Suprapubic skin (tissue), 4 donors: ENCODE results near the gene DGKH.

Source experiments
- CTCF ChIP-seq, 2 donors: fragments of 200-600 bp in 1 of 2; fragments of 450-650 bp in 1 of 2; sonication (generic) in 1 of 2; IDR thresholded peaks; one replicate each; pipeline ENCODE4 v1.5.1; 2016 to 2019; ENCODE audit warnings: antibody characterized with exemption in 2 of 2, mild to moderate bottlenecking in 1 of 2, moderate library complexity in 1 of 2
- EP300 ChIP-seq: sonication (generic); formaldehyde crosslinking; IDR thresholded peaks from one replicate; pipeline ENCODE4 v1.6.1; 2017; ENCODE audit warnings: antibody characterized with exemption
- POLR2A ChIP-seq, 2 donors: fragments of 450-650 bp; IDR thresholded peaks; one replicate each; pipeline ENCODE4 v1.6.1; 2017; ENCODE audit warnings: antibody characterized with exemption in 2 of 2, mild to moderate bottlenecking in 2 of 2, moderate library complexity in 2 of 2
- POLR2AphosphoS5 ChIP-seq, 3 donors: sonication (generic); formaldehyde crosslinking; IDR thresholded peaks; one replicate each; pipeline ENCODE4 v1.6.1; 2017; ENCODE audit warnings: antibody characterized with exemption in 3 of 3

DNA sequence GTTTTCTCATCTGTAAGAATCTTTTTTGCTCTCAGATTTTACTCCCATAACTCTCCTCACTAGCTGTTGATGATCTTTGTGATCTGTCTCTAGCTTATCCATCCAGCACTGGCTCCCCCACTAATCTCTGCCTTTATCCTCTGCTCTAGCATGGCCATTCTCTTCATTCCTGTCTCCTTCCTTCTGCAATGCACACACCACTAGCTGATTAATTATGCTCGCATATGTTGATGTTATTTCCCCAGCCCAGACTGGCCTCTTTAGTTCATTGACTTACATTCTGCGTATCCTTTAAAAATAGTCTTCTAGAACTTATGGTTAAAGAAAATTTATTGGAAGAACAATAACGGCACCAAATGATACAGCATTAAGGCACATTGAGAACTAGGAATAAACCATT lies 52.5 kb downstream of the DGKH start:
- TF ChIP-seq CTCF (IDR thresholded peaks at IDR 0.05) (no peak), POLR2A (IDR thresholded peaks at IDR 0.05) (no peak), POLR2AphosphoS5 (IDR thresholded peaks at IDR 0.05) (no peak), EP300 (no peak)
